Endodermal cell (in vitro differentiated cells): ENCODE data around the gene MED4. TPM values are rescaled to one million over a fixed set of nuclear protein-coding genes. Genes with fewer than 3 reads are reported as not detected.
A peak's percentile ranks its signal among the peaks of the same experiment; 100 is the strongest.

Source experiments
- DNase-seq: peaks from one replicate; pipeline ENCODE4 v3.0.0-alpha.2; 2017
- H3K27ac ChIP-seq: 2 replicates; pipeline ENCODE4 v1.5.1; 2013; ENCODE audit warnings: mild to moderate bottlenecking, low read depth, low read length, moderate library complexity
- H3K27me3 ChIP-seq: 2 replicates; pipeline ENCODE4 v1.6.1; 2013; ENCODE audit warnings: mild to moderate bottlenecking, low read length, moderate library complexity; ENCODE audit not compliant: insufficient read depth, control insufficient read depth, poor library complexity, severe bottlenecking
- H3K36me3 ChIP-seq: 2 replicates; pipeline ENCODE4 v1.7.0; 2013; ENCODE audit warnings: mild to moderate bottlenecking, low read length, moderate library complexity; ENCODE audit not compliant: control insufficient read depth, insufficient read depth
- H3K4me1 ChIP-seq: one replicate; pipeline ENCODE4 v1.7.0; 2013; ENCODE audit warnings: low read length; ENCODE audit not compliant: control insufficient read depth, insufficient read depth
- H3K4me3 ChIP-seq: 2 replicates; pipeline ENCODE4 v1.5.1; 2013; ENCODE audit warnings: mild to moderate bottlenecking, low read length, moderate library complexity
- H3K9ac ChIP-seq: 2 replicates; pipeline ENCODE4 v1.6.1; 2013; ENCODE audit warnings: mild to moderate bottlenecking, low read length, moderate library complexity; ENCODE audit not compliant: poor library complexity, severe bottlenecking; ENCODE audit errors: extremely low read depth
- H3K9me3 ChIP-seq: 2 replicates; pipeline ENCODE4 v1.6.1; 2013; ENCODE audit warnings: mild to moderate bottlenecking, low read length, moderate library complexity; ENCODE audit not compliant: control insufficient read depth
- H3K27ac Mint-ChIP-seq: 2 replicates; pipeline ENCODE4 v1.8.0; 2020; ENCODE audit warnings: mixed read lengths
- H3K27me3 Mint-ChIP-seq: 2 replicates; pipeline ENCODE4 v1.8.0; 2021; ENCODE audit warnings: mild to moderate bottlenecking, mixed read lengths; ENCODE audit not compliant: insufficient read depth
- H3K36me3 Mint-ChIP-seq: 2 replicates; pipeline ENCODE4 v1.8.0; 2020; ENCODE audit warnings: low read depth, mixed read lengths
- H3K4me1 Mint-ChIP-seq: 2 replicates; pipeline ENCODE4 v1.8.0; 2020; ENCODE audit warnings: mixed read lengths
- H3K4me3 Mint-ChIP-seq: 2 replicates; pipeline ENCODE4 v1.8.0; 2020; ENCODE audit warnings: mild to moderate bottlenecking, moderate library complexity, mixed read lengths
- H3K9me3 Mint-ChIP-seq: 2 replicates; pipeline ENCODE4 v1.8.0; 2020; ENCODE audit warnings: mild to moderate bottlenecking, mixed read lengths
- CTCF ChIP-seq: fragments of 200-600 bp; sonication (generic); conservative IDR thresholded peaks from 2 replicates; pipeline ENCODE4 v1.5.0; 2021; ENCODE audit warnings: antibody characterized with exemption, mild to moderate bottlenecking
- WGBS, 2 experiments: methylation state at CpG; one replicate each; pipeline versions ENCODE4 v1.1.5 to v1.1.7; 2013; ENCODE audit warnings: missing lambda C conversion rate in 2 of 2, mixed read lengths in 1 of 2; ENCODE audit not compliant: insufficient coverage in 1 of 2, insufficient read length in 1 of 2; 5-methylcytosine and 5-hydroxymethylcytosine counted together
- total RNA-seq, 2 donors: library from RNA; stranded (reverse); fragmentation: NEBNext Ultra II Directional in 1 of 2; extraction: Animal tissue kit (Norgen Biotek cat#: 25700) in 1 of 2; gene quantifications; 2 replicates in 1 of 2; 3 replicates in 1 of 2; pipeline ENCODE4 v1.2.1, GENCODE V29; 2021

The MED4 gene
- total RNA-seq, 2 donors from 2014 or later: 56.4 to 68.1 TPM

GRCh38 chr13:48042894-48043293 lies 52.0 kb downstream of the MED4 start:
- Mint-ChIP-seq H3K9me3 (peaks cover 14% of the 10 kb centered on the region), H3K4me1 (peaks cover 10% of the 10 kb centered on the region), H3K27me3 (no peaks in the 10 kb centered on the region), H3K4me3 (no peak overlapping the region), H3K27ac (no peak overlapping the region), H3K36me3 (peaks cover 66% of the 10 kb centered on the region)
- Histone ChIP-seq H3K4me1 (peaks cover 2% of the 10 kb centered on the region), H3K27me3 (no peaks in the 10 kb centered on the region), H3K9me3 (peaks cover 31% of the 10 kb centered on the region), H3K9ac (no peak overlapping the region), H3K27ac (no peak overlapping the region), H3K4me3 (no peak overlapping the region), H3K36me3 (peaks cover 74% of the 10 kb centered on the region)
- no peak for DNase-seq
- 91 to 96% methylated on average over 2 of the region's 2 CpGs for WGBS, 2 experiments
- TF ChIP-seq CTCF: no peak

GRCh38 chr13:48040896-48041295 lies 54.0 kb downstream of the MED4 start:
- peak overlapping the region; percentile 66 for H3K4me3 ChIP-seq
- H3K4me3 Mint-ChIP-seq: no peak overlapping the region

GRCh38 chr13:48040049-48040448 lies 54.9 kb downstream of the MED4 start:
- no peak overlapping the region for H3K9ac ChIP-seq
- Mint-ChIP-seq H3K9me3 (peaks cover 16% of the 10 kb centered on the region), H3K4me3 (no peak overlapping the region), H3K36me3 (peaks cover 50% of the 10 kb centered on the region), H3K4me1 (peaks cover 15% of the 10 kb centered on the region), H3K27me3 (no peaks in the 10 kb centered on the region), H3K27ac (peak overlapping the region; percentile 58)
- H3K9me3 ChIP-seq: peaks cover 35% of the 10 kb centered on the region
- DNase-seq: no peak
- H3K27ac ChIP-seq: no peak overlapping the region
- no peaks in the 10 kb centered on the region for H3K27me3 ChIP-seq
- H3K36me3 ChIP-seq: peaks cover 54% of the 10 kb centered on the region
- TF ChIP-seq CTCF: no peak
- peak overlapping the region; percentile 44 for H3K4me3 ChIP-seq
- H3K4me1 ChIP-seq: peaks cover 2% of the 10 kb centered on the region

More at GRCh38 chr13:48040896-48041295, 54.0 kb downstream of the MED4 start:
- Mint-ChIP-seq H3K27ac (no peak overlapping the region), H3K4me1 (peaks cover 15% of the 10 kb centered on the region), H3K36me3 (peaks cover 51% of the 10 kb centered on the region), H3K27me3 (no peaks in the 10 kb centered on the region), H3K9me3 (peaks cover 14% of the 10 kb centered on the region)
- Histone ChIP-seq H3K9ac (no peak overlapping the region), H3K4me1 (peaks cover 2% of the 10 kb centered on the region), H3K36me3 (peaks cover 58% of the 10 kb centered on the region), H3K9me3 (peaks cover 31% of the 10 kb centered on the region), H3K27me3 (no peaks in the 10 kb centered on the region), H3K27ac (no peak overlapping the region)
- 100% methylated on average over 1 of the region's 1 CpG; no CpG with 5 or more reads in 1 of the 2 experiments for WGBS, 2 experiments
- no peak for TF ChIP-seq CTCF
- no peak for DNase-seq
